Measurements from ENCODE around the gene OLFML2B.

DNA sequence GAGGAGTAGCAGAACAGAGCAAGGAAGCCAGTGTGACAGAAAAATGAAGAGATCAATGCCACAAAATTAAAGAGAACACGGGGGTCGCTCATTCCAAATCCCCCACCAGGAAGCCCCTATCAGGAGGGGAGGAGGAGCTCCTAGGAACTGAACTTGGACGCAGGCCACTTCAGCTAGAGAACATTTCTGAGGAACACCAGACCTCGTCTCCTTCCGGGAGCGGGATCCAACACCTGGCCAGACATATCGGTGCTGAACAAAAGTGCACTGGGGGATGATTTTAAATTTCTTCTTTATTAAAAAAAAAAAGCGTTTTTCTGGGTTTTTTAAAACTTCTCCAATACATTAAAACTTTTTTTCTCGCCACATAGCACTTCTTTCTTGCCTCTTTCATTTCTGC is 40.8 kb downstream of the OLFML2B start:
- TF ChIP-seq, protein P1, sequence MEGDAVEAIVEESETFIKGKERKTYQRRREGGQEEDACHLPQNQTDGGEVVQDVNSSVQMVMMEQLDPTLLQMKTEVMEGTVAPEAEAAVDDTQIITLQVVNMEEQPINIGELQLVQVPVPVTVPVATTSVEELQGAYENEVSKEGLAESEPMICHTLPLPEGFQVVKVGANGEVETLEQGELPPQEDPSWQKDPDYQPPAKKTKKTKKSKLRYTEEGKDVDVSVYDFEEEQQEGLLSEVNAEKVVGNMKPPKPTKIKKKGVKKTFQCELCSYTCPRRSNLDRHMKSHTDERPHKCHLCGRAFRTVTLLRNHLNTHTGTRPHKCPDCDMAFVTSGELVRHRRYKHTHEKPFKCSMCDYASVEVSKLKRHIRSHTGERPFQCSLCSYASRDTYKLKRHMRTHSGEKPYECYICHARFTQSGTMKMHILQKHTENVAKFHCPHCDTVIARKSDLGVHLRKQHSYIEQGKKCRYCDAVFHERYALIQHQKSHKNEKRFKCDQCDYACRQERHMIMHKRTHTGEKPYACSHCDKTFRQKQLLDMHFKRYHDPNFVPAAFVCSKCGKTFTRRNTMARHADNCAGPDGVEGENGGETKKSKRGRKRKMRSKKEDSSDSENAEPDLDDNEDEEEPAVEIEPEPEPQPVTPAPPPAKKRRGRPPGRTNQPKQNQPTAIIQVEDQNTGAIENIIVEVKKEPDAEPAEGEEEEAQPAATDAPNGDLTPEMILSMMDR (IDR thresholded peaks at IDR 0.05) = no peak
- no peak for TF ChIP-seq POLR2A (IDR thresholded peaks at IDR 0.05)

All from Peyer's patch (tissue), 4 donors.